Chondrocyte (in vitro differentiated cells): ENCODE results near the gene HM13. TPM values are rescaled to one million over a fixed set of nuclear protein-coding genes. Genes with fewer than 3 reads are reported as not detected.

Experiments used
- DNase-seq: peaks from one replicate; pipeline ENCODE4 v3.0.0; 2021; ENCODE audit warnings: mixed read lengths, low spot score
- H3K27ac Mint-ChIP-seq: one replicate; pipeline ENCODE4 v1.8.0; 2021; ENCODE audit warnings: mild to moderate bottlenecking, moderate library complexity, mixed read lengths; ENCODE audit not compliant: unreplicated experiment
- H3K27me3 Mint-ChIP-seq: 2 replicates; pipeline ENCODE4 v1.8.0; 2021; ENCODE audit warnings: low read depth, mixed read lengths
- H3K36me3 Mint-ChIP-seq: 2 replicates; pipeline ENCODE4 v1.8.0; 2021; ENCODE audit warnings: low read depth, mixed read lengths
- H3K4me1 Mint-ChIP-seq: 2 replicates; pipeline ENCODE4 v1.8.0; 2021; ENCODE audit warnings: low read depth, mild to moderate bottlenecking, mixed read lengths
- H3K4me3 Mint-ChIP-seq: one replicate; pipeline ENCODE4 v1.8.0; 2021; ENCODE audit warnings: mild to moderate bottlenecking, moderate library complexity, mixed read lengths; ENCODE audit not compliant: unreplicated experiment
- H3K9me3 Mint-ChIP-seq: 2 replicates; pipeline ENCODE4 v1.8.0; 2021; ENCODE audit warnings: low read depth, mixed read lengths
- CTCF ChIP-seq: fragments of 200-600 bp; sonication (generic); IDR thresholded peaks from 2 replicates; pipeline ENCODE4 v1.5.0; 2021; ENCODE audit warnings: antibody characterized with exemption, mild to moderate bottlenecking, moderate library complexity
- microRNA-seq: library from miRNA; unstranded; fragments of <30 nt; microRNA quantifications from one replicate; pipeline ENCODE4 v1.2.0, GENCODE V29; 2020; ENCODE audit warnings: borderline number of aligned reads
- total RNA-seq: library from RNA; stranded (reverse); gene quantifications from 3 replicates; pipeline ENCODE4 v1.2.1, GENCODE V29; 2021

Gene HM13
- total RNA-seq, 1 donor from 2014 or later = 269 TPM

DNA sequence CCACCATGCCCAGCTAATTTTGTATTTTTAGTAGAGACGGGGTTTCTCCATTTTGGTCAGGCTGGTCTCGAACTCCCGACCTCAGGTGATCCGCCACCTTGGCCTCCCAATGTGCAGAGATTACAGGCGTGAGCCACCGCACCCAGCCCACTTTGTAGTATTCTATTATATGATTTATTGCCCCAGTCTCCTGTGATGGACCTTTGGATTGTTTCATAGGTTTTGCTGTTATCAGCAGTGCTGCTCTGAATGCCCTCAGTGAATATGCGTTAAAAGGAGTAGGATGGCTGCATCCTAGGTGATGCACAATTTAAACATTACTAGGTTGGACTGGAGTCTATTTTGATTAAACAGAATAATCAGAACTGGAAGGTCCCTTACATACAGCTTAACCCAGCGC is 101.2 kb downstream of the HM13 start:
- H3K27ac Mint-ChIP-seq = no peak overlapping the region
- DNase-seq = no peak
- H3K4me1 Mint-ChIP-seq = peaks cover 6% of the 10 kb centered on the region
- H3K27me3 Mint-ChIP-seq = peaks cover 5% of the 10 kb centered on the region
- no peaks in the 10 kb centered on the region for H3K9me3 Mint-ChIP-seq
- no peaks in the 10 kb centered on the region for H3K36me3 Mint-ChIP-seq
- no peak for TF ChIP-seq CTCF
- no peak overlapping the region for H3K4me3 Mint-ChIP-seq

DNA sequence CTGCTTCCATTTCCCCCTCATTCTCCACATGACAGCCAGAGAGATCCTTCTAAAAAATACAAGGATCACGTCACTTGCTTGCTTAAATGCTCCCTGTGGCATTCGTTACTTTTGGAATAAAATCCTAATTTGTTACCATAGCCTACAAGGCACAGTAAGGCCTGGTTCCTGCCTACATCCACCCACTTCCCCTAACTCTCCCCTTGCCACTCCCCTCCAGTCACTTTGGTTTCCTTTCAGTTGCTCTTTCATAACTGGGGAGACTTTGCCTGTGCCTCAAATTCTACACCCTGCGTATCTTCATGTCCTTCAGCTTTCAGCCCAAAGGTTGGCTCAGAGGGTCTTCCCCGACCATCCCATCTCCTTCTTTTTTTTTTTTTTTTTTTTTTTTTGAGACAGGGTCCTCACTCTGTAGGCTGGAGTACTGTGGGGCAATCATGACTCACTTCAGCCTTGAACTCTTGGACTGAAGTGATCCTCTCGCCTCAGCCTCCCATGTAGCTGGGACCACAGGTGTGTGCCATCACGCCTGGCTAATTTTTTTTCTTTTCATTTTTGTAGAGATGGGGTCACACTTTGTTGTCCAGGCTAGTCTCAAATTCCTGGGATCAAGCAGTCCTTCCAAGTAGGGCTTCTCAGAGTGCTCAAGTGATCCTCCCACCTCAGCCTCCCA is 103.3 kb downstream of the HM13 start:
- TF ChIP-seq CTCF = no peak
- Mint-ChIP-seq H3K27ac (no peak overlapping the region), H3K4me1 (peaks cover 16% of the 10 kb centered on the region), H3K4me3 (no peak overlapping the region), H3K9me3 (no peaks in the 10 kb centered on the region), H3K27me3 (peaks cover 5% of the 10 kb centered on the region), H3K36me3 (no peaks in the 10 kb centered on the region)
- DNase-seq = no peak

Small RNA genes lying within 50 kb of the gene (microRNA-seq; reads per million reads assigned to microRNA genes)
- gene MIR3193 = not detected

Other genes starting within 250 kb of the HM13 start
- gene DEFB116, start 205.9 kb upstream of the HM13 start, total RNA-seq = not detected in 3 replicates
- gene DEFB118, start 145.8 kb upstream of the HM13 start, total RNA-seq = not detected in 3 replicates
- gene DEFB119, start 123.9 kb upstream of the HM13 start, total RNA-seq = not detected in 3 replicates
- gene DEFB121, start 108.2 kb upstream of the HM13 start, total RNA-seq = not detected in 3 replicates
- gene DEFB123, start 73.8 kb upstream of the HM13 start, total RNA-seq = not detected in 3 replicates
- gene DEFB124, start 39.3 kb upstream of the HM13 start, total RNA-seq = not detected in 3 replicates
- gene REM1, start 39.2 kb upstream of the HM13 start, total RNA-seq = not detected in 3 replicates
- 7.7 to 73.7 TPM (median 9.0 TPM) in 3 replicates for gene ID1, start 90.8 kb downstream of the HM13 start, total RNA-seq
- not detected in 3 replicates for gene COX4I2, start 123.5 kb downstream of the HM13 start, total RNA-seq
- 55.9 to 96.1 TPM (median 90.7 TPM) in 3 replicates for gene BCL2L1, start 208.4 kb downstream of the HM13 start, total RNA-seq
- 20.2 to 51.0 TPM (median 49.6 TPM) in 3 replicates for gene TPX2, start 224.8 kb downstream of the HM13 start, total RNA-seq